ENCODE results near the gene PIP4K2A.

- TF ChIP-seq CTCF (IDR thresholded peaks at IDR 0.05) (no peak), POLR2A (IDR thresholded peaks at IDR 0.05) (peak in 1 of 4 donors; percentile 24)
These were observed 108.2 kb downstream of the PIP4K2A start for GRCh38 chr10:22606164-22606614.
